Prostate gland (tissue), 2 donors: ENCODE data around the gene UBALD2. TPM values are rescaled to one million over a fixed set of nuclear protein-coding genes. Genes with fewer than 3 reads are reported as not detected.
A peak's percentile ranks its signal among the peaks of the same experiment; 100 is the strongest.

Experiments used
- DNase-seq: peaks from one replicate; pipeline ENCODE4 v3.0.0-alpha.2; 2019; ENCODE audit warnings: low spot score
- H3K27ac ChIP-seq, 2 donors: fragments of 200-600 bp; sonication (generic); 2 replicates each; pipeline ENCODE4 v1.5.1; 2017 to 2019
- H3K27me3 ChIP-seq: fragments of 200-600 bp; sonication (generic); replicated peaks from 2 replicates; pipeline ENCODE4 v1.5.1; 2019; ENCODE audit not compliant: insufficient read depth
- H3K36me3 ChIP-seq, 2 donors: fragments of 200-600 bp; sonication (generic); 1 replicate in 1 of 2; 2 replicates in 1 of 2; pipeline versions ENCODE4 v1.5.1 to v1.8.1; 2017 to 2019
- H3K4me1 ChIP-seq: fragments of 200-600 bp; sonication (generic); replicated peaks from 2 replicates; pipeline ENCODE4 v1.5.1; 2019
- H3K4me3 ChIP-seq, 2 donors: fragments of 200-600 bp; sonication (generic); 2 replicates each; pipeline ENCODE4 v1.5.1; 2017 to 2019
- H3K9me3 ChIP-seq: fragments of 200-600 bp; sonication (generic); 2 replicates; pipeline ENCODE4 v1.5.1; 2017
- CTCF ChIP-seq, 4 experiments: fragments of 200-600 bp in 2 of 4; fragments of 450-650 bp in 2 of 4; sonication (generic) in 2 of 4; IDR thresholded peaks; 1 replicate in 3 of 4; 2 replicates in 1 of 4; pipeline ENCODE4 v1.5.1; 2016 to 2019; ENCODE audit warnings: antibody characterized with exemption in 4 of 4, mild to moderate bottlenecking in 2 of 4, moderate library complexity in 2 of 4
- POLR2A ChIP-seq: fragments of 450-650 bp; IDR thresholded peaks from one replicate; pipeline ENCODE4 v1.6.1; 2016; ENCODE audit warnings: antibody characterized with exemption, mild to moderate bottlenecking
- POLR2AphosphoS5 ChIP-seq: sonication (generic); formaldehyde crosslinking; IDR thresholded peaks from one replicate; pipeline ENCODE4 v1.6.1; 2017; ENCODE audit warnings: antibody characterized with exemption
- WGBS: methylation state at CpG from one replicate; pipeline ENCODE4 v1.1.5; 2018; 5-methylcytosine and 5-hydroxymethylcytosine counted together
- intact Hi-C: fragments of 100-400 bp; cut with DNase I; formaldehyde crosslinking; loops from one replicate; pipeline ENCODE4 v1.14.2; 2022
- total RNA-seq, 2 donors: library from RNA; depleted of rRNA; stranded (reverse); fragments of >200 nt; gene quantifications; one replicate each; pipeline ENCODE4 v1.1.0, GENCODE V29; 2016

The UBALD2 gene
- total RNA-seq, 2 donors from 2014 or later: 19.4 to 19.7 TPM

GRCh38 chr17:76281573-76282371 is 16.6 kb downstream of the UBALD2 start:
- 74% methylated on average over 23 of the region's 23 CpGs for WGBS
- peaks cover 6% of the 10 kb centered on the region for H3K4me1 ChIP-seq
- no peaks in the 10 kb centered on the region for H3K27me3 ChIP-seq
- no peak overlapping the region for H3K4me3 ChIP-seq
- H3K9me3 ChIP-seq: no peaks in the 10 kb centered on the region
- intact Hi-C loops: no loop called here
- no peaks in the 10 kb centered on the region for H3K36me3 ChIP-seq
- H3K27ac ChIP-seq: peak overlapping the region; percentile 6 to 7
- TF ChIP-seq POLR2AphosphoS5 (peak; percentile 85), CTCF (IDR thresholded peaks at IDR 0.05) (no peak)
- DNase-seq: peak; percentile 77

- Histone ChIP-seq H3K36me3 (no peaks in the 10 kb centered on the region), H3K9me3 (no peaks in the 10 kb centered on the region), H3K4me1 (no peaks in the 10 kb centered on the region), H3K27me3 (no peaks in the 10 kb centered on the region), H3K4me3 (no peak overlapping the region), H3K27ac (no peak overlapping the region)
- WGBS: 91% methylated on average over 4 of the region's 4 CpGs
- TF ChIP-seq POLR2A (no peak), POLR2AphosphoS5 (no peak), CTCF (IDR thresholded peaks at IDR 0.05) (no peak)
- intact Hi-C loops: no loop called here
- no peak for DNase-seq
Observed at GRCh38 chr17:76292567-76292966, 27.4 kb downstream of the UBALD2 start.

GRCh38 chr17:76293106-76293505 is 28.0 kb downstream of the UBALD2 start:
- Histone ChIP-seq H3K9me3 (no peaks in the 10 kb centered on the region), H3K4me1 (no peaks in the 10 kb centered on the region), H3K27ac (no peak overlapping the region), H3K4me3 (no peak overlapping the region), H3K27me3 (no peaks in the 10 kb centered on the region), H3K36me3 (no peaks in the 10 kb centered on the region)
- DNase-seq: no peak
- intact Hi-C loops: no loop called here
- WGBS: 91% methylated on average over 7 of the region's 7 CpGs
- no peak for TF ChIP-seq POLR2AphosphoS5
- TF ChIP-seq CTCF (IDR thresholded peaks at IDR 0.05): no peak
- no peak for TF ChIP-seq POLR2A

GRCh38 chr17:76296186-76296585 is 31.0 kb downstream of the UBALD2 start:
- Histone ChIP-seq H3K36me3 (no peaks in the 10 kb centered on the region), H3K4me3 (no peak overlapping the region), H3K27me3 (no peaks in the 10 kb centered on the region), H3K4me1 (no peaks in the 10 kb centered on the region), H3K27ac (no peak overlapping the region), H3K9me3 (no peaks in the 10 kb centered on the region)
- intact Hi-C loops: loop anchor here (5.0 kb wide), 1 partner anchor 174 kb away; no protein-coding TSS in a partner anchor
- TF ChIP-seq POLR2AphosphoS5: no peak
- no peak for TF ChIP-seq POLR2A
- no peak for TF ChIP-seq CTCF (IDR thresholded peaks at IDR 0.05)
- WGBS: 57% methylated on average over 4 of the region's 4 CpGs
- DNase-seq: no peak

DNA sequence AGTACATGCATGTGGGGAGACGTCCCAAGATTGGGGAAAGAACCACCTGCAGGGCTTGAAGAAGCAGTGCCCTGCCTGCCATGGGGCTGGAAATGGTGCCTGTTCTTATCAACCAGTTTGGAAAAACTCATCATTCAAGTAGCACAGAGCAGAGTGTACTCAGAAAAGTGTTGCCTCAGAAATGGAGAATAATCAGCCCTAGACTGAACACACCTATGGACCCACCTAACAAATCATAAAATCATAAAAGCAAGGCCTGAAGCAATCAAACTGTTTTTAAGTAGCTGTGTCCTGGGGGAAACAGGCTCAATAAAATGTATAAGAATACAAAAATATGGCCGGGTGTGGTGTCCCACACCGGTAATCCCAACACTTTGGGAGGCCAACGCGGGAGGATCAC is 31.7 kb downstream of the UBALD2 start:
- H3K27me3 ChIP-seq: no peaks in the 10 kb centered on the region
- H3K4me1 ChIP-seq: no peaks in the 10 kb centered on the region
- no peaks in the 10 kb centered on the region for H3K36me3 ChIP-seq
- intact Hi-C loops: loop anchor here (5.0 kb wide), 1 partner anchor 175 kb away; no protein-coding TSS in a partner anchor
- no peak for TF ChIP-seq POLR2AphosphoS5
- no peak for TF ChIP-seq CTCF (IDR thresholded peaks at IDR 0.05)
- no peak for TF ChIP-seq POLR2A
- 92% methylated on average over 5 of the region's 5 CpGs for WGBS
- no peak overlapping the region for H3K27ac ChIP-seq
- H3K9me3 ChIP-seq: no peaks in the 10 kb centered on the region
- DNase-seq: no peak
- no peak overlapping the region for H3K4me3 ChIP-seq
